ENCODE measurements around the gene SEPTIN12.

Gene SEPTIN12

GRCh38 chr16:4787627-4788482 is at the start of gene SEPTIN12:
TSS of gene SEPTIN12 (minus strand) at chr16:4788345. CDS start at chr16:4787645, 700 bp downstream.
- no peak for DNase-seq

DNA sequence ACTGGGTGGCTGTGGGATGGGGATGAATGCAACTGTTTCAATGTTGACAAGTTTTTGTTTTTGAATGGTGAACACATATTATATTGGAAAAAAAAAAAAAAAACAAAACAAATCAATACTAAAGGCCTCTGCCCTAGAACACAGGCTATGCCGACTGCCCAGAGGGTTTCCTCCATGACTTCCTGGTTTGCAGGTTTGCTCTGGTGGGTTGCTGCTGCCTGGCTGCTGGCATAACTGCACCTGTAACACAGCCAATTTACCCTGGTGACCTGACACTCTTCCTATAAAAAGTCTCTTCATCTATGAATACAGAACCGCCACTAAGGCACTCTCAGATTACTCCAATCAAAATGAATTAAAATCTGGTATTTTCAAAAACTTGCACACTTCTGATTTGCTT is 48.6 kb upstream of the SEPTIN12 start:
- DNase-seq = no peak

GRCh38 chr16:4833584-4833983 is 45.4 kb upstream of the SEPTIN12 start:
- DNase-seq = no peak

DNA sequence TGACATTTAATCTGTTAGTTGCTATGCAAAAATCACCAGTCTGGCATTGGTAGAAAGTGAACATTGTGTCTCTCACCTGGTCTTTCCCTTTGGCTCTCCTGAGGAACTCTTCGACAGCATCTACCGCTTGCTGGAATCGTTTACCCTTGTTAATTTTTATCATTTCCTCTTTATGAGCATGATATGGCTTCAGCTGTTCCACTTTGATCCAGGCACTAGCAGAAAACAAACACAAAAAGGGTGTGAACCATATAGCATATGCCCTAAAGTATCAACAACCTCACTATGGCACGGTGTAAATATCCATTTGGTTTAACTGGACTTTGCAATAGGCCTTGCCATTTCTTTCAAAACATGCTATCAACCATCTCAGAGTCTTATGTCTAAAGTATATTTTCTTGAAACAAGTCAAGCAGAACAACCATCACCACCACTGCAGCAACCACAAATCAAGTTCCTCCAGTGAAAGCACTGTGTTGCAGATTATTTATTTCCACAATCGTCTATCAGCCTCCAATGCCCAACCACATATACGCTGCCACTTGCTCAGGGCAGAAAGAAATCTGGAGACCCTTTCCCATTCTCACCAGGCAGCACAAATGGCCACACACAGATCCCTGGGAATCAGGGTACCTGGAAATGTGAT is 44.7 kb upstream of the SEPTIN12 start:
- no peak for DNase-seq

GRCh38 chr16:4831616-4832015 is 43.5 kb upstream of the SEPTIN12 start:
- no peak for DNase-seq

DNA sequence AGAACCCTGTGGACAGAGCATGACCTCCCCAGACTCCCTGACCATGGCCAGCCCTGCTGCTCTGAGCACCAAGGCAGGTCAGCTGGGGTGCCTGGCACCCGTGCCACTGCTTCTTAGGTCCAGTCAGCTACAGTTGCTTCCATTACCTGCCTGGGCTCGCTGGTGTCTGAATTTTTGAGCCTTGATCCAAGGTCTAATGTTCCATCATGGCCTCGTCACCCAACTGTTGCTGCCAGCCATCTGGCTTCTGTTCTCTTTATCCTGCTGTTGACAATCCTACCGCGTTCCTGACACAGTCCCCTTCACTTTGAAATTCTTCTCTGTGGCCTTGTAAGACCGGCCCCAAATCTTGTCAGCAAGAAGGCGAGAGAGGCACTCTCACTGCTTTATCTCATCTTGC is 42.3 kb upstream of the SEPTIN12 start:
- no peak for DNase-seq

DNA sequence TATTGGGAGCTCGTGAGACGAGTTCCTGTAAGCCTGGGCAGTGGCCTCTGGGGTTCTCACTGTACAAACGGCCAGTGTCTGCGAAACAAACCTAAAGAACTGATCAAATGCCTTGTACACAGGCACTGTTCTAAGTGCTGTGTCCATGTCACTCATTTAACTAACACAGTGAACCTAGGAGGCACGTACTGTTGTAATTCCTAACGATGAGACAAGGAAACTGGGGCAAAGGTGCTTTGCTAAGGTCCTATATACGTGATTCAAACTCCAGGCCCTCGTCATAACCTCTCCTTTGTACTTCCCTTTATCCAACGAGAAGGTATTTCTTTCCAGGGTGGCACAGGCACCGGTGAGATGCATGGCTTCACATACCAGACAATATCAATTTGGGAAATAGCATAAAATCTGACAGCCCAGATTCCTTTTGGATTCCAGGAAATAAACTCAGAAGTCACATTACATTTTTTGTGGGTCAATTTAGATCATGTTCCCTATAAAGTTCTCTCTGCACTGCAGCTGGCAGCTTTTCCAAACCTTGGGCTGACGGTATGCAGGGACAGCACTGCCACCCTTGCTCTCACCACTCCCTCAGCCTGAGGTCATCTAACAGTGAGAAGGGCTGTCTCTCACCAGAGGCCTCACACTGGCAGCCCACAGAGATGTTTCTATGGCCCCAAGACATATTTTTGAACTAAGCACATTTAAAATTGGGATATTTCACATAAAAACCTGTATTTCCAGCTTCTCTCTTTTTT is 40.6 kb upstream of the SEPTIN12 start:
- no peak for DNase-seq

- no peak for DNase-seq
Observed at GRCh38 chr16:4826980-4827379, 38.8 kb upstream of the SEPTIN12 start.

DNA sequence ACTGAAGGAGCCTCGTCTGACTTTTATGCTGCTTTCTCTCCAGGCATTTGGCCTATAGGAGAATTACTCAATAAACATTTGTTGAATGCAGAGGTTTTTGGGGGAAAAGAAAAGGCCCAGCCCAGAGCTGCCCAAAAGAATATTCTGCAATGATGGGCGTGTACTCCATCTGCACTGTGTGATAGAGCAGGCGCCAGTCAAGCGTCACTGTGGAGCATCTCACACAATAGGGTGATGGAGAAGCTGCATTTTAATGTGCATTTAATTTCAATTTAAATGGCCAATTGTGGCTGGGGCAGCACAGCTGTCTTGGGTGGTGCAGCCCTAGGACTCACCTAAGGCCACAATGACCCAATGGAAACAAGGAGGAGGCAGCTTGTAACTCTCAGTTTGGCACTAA is 38.4 kb upstream of the SEPTIN12 start:
- DNase-seq = no peak

DNA sequence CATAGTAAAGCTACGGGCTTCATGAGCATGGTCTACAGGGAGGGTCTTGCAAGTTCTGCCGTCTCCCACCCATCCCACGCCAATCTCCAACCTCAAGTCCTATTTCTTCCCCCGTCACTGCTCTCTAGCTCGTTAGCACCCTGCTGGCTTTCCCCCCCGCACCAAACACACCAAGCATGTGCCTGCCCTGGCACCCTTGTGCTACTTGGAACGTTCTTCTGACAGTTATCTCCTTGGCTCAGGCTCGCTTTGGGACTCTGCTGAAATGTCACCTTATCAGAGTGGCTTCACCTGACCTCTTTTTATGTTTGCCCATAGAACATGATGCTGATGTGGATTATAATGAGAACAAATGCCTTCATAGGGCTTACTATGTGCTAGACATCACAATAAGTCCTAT is 37.1 kb upstream of the SEPTIN12 start:
- no peak for DNase-seq

GRCh38 chr16:4820652-4821051 is 32.5 kb upstream of the SEPTIN12 start:
- DNase-seq = no peak

DNA sequence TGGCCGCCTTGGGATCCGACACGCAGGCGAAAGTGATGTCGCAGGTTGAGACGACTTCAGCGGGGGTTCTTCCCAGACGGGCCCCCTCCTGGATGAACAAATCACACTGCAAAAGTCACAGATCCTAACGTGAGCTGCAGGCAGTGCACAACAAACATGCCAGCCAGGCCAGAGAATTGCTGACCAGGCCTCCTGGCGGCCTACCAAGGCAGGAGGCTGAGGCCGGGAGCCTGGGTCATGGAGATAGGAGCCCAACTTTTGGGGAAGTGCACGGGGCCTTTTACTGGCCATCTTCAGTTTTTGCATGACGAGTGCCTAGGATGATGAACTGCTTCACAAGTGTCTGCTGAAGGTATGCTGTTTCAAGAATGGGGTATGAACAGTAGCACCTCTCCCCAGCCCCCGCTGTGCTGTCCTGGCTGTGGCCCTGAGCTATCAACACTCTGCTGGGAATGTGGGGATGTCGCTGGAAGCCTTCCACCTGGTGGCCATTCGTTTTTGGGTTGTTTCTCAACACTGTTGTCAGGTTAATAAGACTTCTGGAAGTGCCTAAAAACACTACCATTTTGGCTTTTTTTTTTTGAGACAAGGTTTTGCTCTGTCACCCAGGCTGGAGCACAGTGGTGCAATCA is 26.5 kb upstream of the SEPTIN12 start:
- no peak for DNase-seq

- DNase-seq = no peak
Observed at GRCh38 chr16:4814046-4814445, 25.9 kb upstream of the SEPTIN12 start.

DNA sequence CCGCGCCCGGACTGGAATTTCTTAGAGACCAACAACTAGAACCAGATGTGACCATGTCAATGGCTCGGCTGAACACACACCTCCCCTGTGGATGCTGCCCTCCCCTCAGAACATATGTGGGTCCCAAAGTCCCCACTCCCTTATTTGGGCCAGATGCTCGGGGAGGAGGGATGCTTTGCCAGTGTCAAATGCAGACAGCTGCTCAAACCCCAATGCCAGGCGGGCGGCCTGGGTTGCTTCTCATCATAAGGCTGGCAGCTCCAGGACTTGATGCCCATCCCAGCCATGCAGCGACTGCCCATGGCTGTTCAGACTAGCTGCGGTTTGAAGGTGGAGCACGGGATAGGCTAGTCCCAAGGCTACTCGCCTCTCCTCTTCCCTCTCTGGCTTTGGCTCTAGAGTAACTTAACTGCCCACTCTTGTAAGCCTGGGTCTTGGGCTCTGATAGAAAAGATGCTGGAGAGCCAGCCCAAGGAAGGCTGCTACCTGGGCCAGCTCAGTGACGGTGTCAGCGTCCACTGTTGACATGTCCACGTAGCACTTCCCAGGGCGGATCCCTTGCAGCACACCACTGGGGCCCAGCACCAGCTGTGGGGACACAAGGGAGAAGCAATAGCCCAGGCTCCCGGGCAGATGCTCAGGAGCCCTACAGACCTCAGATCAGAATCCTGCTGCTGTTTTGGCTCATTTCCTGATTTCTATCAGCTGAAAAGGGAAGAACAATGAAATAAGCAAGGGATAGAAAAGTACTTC is 25.3 kb upstream of the SEPTIN12 start:
- no peak for DNase-seq

- DNase-seq = no peak
Observed at GRCh38 chr16:4811773-4812172, 23.6 kb upstream of the SEPTIN12 start.

DNA sequence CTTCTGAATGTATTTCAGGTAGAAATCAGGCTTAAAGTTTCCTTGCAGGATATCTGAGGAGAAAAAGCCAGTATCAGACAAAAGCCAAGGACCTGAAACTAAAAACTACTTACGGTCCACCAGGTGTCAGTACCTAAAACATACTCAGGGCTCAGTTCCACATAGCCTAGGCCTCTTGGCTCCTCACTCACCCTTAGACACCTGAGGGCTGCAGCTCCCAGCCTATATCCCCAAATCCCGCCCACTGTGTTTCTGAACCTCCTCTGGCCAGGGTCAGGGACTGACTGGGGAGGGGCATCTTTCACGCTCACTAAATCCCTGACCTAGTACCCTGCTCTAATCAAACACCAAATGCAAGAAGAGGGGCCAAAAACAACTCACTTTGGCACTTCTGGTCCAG is 23.1 kb upstream of the SEPTIN12 start:
- no peak for DNase-seq

- DNase-seq = no peak
Observed at GRCh38 chr16:4806280-4806679, 18.1 kb upstream of the SEPTIN12 start.

- no peak for DNase-seq
Observed at GRCh38 chr16:4805231-4805630, 17.1 kb upstream of the SEPTIN12 start.

DNA sequence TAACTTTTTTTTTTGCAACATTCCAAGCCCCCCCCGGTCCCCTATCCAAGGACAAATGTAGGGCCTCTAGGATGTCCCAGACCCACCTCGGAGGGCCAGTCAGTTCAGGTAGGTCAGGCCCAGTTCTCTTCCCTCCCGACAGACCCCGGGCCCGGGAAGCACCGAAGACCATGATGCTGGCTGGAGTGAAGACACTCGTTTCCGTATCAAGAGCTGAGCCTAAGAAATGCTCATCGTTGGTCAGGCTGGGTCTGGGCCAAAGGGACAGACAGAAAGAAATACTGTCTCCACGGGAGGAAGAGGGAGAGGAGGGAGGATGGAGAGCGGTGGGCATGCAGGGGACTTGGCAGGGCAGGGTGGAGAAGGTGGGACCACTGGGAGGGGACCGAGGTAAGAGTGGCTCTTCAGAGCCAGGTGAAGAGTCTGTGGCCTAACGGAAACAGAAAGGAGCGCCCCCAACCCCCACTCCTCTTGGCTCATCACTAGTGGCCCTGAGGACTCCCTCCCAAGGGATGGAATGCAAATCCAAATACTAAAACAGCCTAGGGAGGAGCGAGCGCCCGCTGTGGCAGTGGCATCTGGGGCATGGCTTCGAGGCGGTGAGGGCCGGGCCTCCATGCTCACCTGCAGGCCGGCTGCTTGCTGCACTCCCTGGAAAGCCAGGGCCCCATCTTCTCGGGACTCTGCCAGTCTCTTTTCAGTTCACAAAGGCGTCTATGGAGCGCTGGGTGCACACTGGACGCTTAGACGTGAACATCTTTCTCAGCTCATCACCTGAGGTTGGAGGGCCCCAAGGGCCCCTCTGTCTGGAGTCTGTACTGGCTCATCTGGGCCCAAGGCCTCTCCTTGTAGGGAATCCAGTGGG is 16.0 kb upstream of the SEPTIN12 start:
- DNase-seq = no peak

DNA sequence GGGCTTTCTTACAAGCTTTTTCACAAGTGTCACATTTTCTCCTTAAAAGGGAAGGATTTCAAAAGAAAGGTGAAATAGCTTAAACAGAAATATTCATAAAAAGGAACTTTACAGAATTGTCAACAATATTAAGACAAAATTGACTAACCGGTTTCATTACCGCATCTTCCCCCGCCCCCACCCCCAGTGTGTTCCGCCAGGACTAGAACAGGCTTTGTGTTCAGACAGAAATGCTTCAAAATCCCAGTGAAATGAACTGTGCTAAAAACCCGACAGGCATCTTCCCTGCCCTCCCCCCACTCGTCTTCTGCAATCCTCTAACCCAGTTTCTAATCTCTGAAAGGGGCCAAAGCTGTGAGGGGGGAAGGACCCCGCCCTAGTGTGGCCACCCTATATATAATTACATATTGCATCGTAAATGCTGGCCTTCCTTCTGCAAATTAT is 15.3 kb upstream of the SEPTIN12 start:
- DNase-seq = peak; percentile 58 to 63

DNA sequence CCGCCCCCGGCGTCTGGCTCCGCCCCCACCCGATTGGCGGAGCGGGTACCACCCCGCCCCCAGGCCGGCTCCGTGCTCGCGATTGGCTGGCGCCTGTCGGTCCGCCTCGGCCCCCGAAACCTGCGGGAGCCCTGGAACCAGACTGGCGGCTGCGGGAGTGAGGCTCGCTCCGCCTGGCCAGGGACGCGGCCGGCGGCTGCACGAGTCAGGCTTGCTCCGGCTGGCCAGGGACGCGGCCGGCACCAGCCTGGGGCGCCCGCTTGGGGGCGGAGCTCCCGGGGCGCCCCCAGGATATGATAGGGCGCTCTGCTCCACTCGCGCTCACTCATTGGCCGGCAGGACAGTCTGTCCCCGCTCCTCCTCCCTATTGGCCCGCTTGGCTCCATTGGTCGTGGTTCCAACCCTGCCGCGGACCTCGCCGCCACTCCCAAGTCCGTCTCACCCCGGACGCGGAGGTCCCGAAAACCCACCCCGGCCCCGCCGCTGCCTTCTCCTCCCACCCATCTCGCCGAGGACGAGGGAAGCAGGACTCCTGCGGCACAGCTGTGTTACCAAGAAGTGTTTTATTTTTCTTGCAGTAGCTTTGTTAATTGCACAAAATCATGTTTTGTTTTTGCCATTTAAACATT is 14.6 kb upstream of the SEPTIN12 start:
- peak; percentile 89 to 90 for DNase-seq

All from inflammatory macrophage treated with lipopolysaccharide for 1 hour (primary cell).